H1 (cell line): ENCODE data around the gene NHEJ1. TPM values are rescaled to one million over a fixed set of nuclear protein-coding genes. Genes with fewer than 3 reads are reported as not detected.

Experiments
- polyA plus RNA-seq, 7 experiments: library from polyadenylated mRNA; depleted of rRNA in 3 of 7; stranded (reverse) in 5 of 7; unstranded in 2 of 7; fragments of >200 nt in 5 of 7; fragments of 200-250 nt in 2 of 7; gene quantifications; 1 replicate in 5 of 7; 2 replicates in 1 of 7; 4 replicates in 1 of 7; pipeline versions ENCODE4 v1.2.1 to v1.2.3, GENCODE V29; 2011 to 2013; ENCODE audit warnings: missing spikeins in 2 of 7, mixed read lengths in 2 of 7
- total RNA-seq: library from RNA; stranded (reverse); fragmentation: NEBNext Ultra II Directional; extraction: Animal tissue kit (Norgen Biotek cat#: 25700); gene quantifications from 2 replicates; pipeline ENCODE4 v1.2.1, GENCODE V29; 2021
- TF ChIP-seq, protein P1 (sequence below): fragments of 300-600 bp; sonication (generic); IDR thresholded peaks from 2 replicates; pipeline ENCODE4 v1.7.1; 2012; ENCODE audit warnings: low read length, moderate library complexity, mild to moderate bottlenecking, inconsistent platforms; ENCODE audit not compliant: insufficient replicate concordance

Gene NHEJ1
- total and polyA plus RNA-seq, 2 of the 8 experiments (the other 6 are each of a cell fraction or from before 2014, with no cell fraction given) = 22.7 to 24.1 TPM

DNA sequence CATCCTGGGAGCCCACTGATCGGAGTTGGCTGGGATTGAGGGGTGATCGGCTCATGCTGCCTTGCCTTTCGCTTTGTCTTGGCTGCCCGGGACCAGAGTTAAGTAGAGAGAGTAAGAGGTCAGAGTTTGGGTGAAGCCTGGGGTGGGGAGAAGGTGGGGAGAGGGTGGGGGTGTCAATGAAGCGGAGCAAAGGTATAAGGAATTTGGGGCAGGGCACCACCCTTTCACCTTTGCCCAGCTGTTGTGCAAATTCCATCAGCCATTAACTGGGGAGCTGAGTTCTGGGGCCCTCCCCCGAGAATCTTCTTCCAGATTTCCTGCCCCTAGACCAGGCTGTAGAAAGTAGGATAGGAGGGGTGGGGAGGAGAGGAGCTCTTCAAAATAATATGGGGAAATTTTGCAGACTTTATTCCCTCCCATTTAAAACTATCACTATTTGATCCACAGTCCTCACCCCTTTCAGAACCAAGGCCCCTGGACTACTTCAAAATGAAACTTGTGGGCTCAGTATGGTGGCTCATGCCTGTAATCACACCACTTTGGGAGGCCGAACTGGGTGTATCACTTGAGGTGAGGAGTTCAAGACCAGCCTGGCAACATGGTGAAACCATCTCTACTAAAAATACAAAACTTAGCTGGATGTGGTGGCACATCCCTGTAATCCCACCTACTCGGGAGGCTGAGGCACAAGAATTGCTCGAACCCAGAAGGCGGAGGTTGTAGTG is 9.5 kb upstream of the NHEJ1 start, which contains the start of gene SLC23A3 (continued):
- TF ChIP-seq, protein P1, sequence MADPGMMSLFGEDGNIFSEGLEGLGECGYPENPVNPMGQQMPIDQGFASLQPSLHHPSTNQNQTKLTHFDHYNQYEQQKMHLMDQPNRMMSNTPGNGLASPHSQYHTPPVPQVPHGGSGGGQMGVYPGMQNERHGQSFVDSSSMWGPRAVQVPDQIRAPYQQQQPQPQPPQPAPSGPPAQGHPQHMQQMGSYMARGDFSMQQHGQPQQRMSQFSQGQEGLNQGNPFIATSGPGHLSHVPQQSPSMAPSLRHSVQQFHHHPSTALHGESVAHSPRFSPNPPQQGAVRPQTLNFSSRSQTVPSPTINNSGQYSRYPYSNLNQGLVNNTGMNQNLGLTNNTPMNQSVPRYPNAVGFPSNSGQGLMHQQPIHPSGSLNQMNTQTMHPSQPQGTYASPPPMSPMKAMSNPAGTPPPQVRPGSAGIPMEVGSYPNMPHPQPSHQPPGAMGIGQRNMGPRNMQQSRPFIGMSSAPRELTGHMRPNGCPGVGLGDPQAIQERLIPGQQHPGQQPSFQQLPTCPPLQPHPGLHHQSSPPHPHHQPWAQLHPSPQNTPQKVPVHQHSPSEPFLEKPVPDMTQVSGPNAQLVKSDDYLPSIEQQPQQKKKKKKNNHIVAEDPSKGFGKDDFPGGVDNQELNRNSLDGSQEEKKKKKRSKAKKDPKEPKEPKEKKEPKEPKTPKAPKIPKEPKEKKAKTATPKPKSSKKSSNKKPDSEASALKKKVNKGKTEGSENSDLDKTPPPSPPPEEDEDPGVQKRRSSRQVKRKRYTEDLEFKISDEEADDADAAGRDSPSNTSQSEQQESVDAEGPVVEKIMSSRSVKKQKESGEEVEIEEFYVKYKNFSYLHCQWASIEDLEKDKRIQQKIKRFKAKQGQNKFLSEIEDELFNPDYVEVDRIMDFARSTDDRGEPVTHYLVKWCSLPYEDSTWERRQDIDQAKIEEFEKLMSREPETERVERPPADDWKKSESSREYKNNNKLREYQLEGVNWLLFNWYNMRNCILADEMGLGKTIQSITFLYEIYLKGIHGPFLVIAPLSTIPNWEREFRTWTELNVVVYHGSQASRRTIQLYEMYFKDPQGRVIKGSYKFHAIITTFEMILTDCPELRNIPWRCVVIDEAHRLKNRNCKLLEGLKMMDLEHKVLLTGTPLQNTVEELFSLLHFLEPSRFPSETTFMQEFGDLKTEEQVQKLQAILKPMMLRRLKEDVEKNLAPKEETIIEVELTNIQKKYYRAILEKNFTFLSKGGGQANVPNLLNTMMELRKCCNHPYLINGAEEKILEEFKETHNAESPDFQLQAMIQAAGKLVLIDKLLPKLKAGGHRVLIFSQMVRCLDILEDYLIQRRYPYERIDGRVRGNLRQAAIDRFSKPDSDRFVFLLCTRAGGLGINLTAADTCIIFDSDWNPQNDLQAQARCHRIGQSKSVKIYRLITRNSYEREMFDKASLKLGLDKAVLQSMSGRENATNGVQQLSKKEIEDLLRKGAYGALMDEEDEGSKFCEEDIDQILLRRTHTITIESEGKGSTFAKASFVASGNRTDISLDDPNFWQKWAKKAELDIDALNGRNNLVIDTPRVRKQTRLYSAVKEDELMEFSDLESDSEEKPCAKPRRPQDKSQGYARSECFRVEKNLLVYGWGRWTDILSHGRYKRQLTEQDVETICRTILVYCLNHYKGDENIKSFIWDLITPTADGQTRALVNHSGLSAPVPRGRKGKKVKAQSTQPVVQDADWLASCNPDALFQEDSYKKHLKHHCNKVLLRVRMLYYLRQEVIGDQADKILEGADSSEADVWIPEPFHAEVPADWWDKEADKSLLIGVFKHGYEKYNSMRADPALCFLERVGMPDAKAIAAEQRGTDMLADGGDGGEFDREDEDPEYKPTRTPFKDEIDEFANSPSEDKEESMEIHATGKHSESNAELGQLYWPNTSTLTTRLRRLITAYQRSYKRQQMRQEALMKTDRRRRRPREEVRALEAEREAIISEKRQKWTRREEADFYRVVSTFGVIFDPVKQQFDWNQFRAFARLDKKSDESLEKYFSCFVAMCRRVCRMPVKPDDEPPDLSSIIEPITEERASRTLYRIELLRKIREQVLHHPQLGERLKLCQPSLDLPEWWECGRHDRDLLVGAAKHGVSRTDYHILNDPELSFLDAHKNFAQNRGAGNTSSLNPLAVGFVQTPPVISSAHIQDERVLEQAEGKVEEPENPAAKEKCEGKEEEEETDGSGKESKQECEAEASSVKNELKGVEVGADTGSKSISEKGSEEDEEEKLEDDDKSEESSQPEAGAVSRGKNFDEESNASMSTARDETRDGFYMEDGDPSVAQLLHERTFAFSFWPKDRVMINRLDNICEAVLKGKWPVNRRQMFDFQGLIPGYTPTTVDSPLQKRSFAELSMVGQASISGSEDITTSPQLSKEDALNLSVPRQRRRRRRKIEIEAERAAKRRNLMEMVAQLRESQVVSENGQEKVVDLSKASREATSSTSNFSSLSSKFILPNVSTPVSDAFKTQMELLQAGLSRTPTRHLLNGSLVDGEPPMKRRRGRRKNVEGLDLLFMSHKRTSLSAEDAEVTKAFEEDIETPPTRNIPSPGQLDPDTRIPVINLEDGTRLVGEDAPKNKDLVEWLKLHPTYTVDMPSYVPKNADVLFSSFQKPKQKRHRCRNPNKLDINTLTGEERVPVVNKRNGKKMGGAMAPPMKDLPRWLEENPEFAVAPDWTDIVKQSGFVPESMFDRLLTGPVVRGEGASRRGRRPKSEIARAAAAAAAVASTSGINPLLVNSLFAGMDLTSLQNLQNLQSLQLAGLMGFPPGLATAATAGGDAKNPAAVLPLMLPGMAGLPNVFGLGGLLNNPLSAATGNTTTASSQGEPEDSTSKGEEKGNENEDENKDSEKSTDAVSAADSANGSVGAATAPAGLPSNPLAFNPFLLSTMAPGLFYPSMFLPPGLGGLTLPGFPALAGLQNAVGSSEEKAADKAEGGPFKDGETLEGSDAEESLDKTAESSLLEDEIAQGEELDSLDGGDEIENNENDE = no peak
